WERI-Rb-1 (cell line): ENCODE measurements around the gene KIAA0232.
"Not testable (repeated sequence)": the region's sequence is repeated elsewhere in the genome, so short reads cannot be mapped to it uniquely, and the experiment has no call there.

Experiments used
- DNase-seq: peaks from one replicate; pipeline ENCODE4 v3.0.0-alpha.2; 2020
- H3K27ac ChIP-seq: fragments of 250-450 bp; sonication (Bioruptor Pico); 2 replicates; pipeline ENCODE4 v1.5.1; 2020; ENCODE audit warnings: mild to moderate bottlenecking, moderate library complexity
- H3K27me3 ChIP-seq: fragments of 250-450 bp; sonication (Bioruptor Pico); 2 replicates; pipeline ENCODE4 v1.5.1; 2021; ENCODE audit warnings: mild to moderate bottlenecking, low read depth, moderate library complexity; ENCODE audit not compliant: insufficient read depth, severe bottlenecking
- H3K36me3 ChIP-seq: fragments of 250-450 bp; sonication (Bioruptor Pico); 2 replicates; pipeline ENCODE4 v1.5.1; 2020; ENCODE audit warnings: mild to moderate bottlenecking, moderate library complexity
- H3K4me3 ChIP-seq: 2 replicates; pipeline ENCODE4 v1.5.1; 2011; ENCODE audit warnings: low read depth, mild to moderate bottlenecking, control low read depth, low read length
- H3K9me3 ChIP-seq: fragments of 250-450 bp; sonication (Bioruptor Pico); 2 replicates; pipeline ENCODE4 v1.5.1; 2021; ENCODE audit warnings: mild to moderate bottlenecking, moderate library complexity; ENCODE audit not compliant: severe bottlenecking
- TF ChIP-seq, protein P1 (sequence below): IDR thresholded peaks from 2 replicates; pipeline ENCODE4 v1.5.1; 2011; ENCODE audit warnings: low read depth, mild to moderate bottlenecking, control low read depth, inconsistent platforms, low read length

The KIAA0232 gene

DNA sequence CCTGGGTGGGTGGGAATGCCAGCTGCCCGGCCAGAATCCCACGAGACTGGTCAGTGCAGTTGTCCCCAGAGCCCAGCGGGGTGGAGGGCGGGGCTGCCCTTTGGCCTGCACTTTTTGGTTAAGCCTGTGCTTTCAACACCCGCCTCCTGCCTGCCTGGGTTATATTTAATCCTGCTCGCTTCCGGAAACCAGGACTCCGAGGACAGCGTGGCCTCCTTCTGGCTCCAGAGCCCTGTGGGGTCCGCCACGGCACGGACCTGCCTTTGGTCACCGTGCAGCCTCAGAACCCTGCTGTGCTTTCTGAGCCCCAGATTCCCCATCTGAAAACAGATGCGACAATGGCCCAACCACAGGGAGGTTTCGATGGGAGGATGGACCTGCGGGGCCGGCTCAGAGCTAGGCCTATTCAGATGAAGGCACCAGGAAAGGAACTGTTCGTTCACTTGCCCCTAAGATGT, 29.4 kb upstream of the KIAA0232 start:
- Histone ChIP-seq H3K36me3 (no peaks in the 10 kb centered on the region), H3K27ac (no peak overlapping the region), H3K4me3 (no peak overlapping the region), H3K9me3 (no peaks in the 10 kb centered on the region), H3K27me3 (no peaks in the 10 kb centered on the region)
- no peak for DNase-seq
- TF ChIP-seq, protein P1, sequence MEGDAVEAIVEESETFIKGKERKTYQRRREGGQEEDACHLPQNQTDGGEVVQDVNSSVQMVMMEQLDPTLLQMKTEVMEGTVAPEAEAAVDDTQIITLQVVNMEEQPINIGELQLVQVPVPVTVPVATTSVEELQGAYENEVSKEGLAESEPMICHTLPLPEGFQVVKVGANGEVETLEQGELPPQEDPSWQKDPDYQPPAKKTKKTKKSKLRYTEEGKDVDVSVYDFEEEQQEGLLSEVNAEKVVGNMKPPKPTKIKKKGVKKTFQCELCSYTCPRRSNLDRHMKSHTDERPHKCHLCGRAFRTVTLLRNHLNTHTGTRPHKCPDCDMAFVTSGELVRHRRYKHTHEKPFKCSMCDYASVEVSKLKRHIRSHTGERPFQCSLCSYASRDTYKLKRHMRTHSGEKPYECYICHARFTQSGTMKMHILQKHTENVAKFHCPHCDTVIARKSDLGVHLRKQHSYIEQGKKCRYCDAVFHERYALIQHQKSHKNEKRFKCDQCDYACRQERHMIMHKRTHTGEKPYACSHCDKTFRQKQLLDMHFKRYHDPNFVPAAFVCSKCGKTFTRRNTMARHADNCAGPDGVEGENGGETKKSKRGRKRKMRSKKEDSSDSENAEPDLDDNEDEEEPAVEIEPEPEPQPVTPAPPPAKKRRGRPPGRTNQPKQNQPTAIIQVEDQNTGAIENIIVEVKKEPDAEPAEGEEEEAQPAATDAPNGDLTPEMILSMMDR = no peak

DNA sequence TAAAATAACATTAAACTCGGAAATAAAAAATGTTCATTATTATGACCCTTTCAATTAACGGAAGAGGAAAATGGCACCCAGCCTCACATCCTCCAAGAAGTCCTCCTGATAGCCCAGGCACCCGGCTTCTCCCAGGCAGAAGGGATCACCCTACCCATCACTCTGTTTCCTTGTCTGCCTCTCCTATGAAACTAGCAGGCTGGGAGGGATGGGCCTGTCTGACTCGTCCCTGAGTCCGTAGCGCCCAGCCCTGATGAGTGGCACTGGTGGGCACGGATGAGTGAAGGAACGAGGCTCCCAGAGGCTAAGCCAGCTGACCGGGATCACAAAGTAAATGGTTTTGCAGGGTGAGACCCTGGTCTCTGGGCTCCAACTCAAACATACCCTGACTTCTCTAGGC, 28.6 kb upstream of the KIAA0232 start:
- Histone ChIP-seq H3K27me3 (no peaks in the 10 kb centered on the region), H3K4me3 (no peak overlapping the region), H3K27ac (no peak overlapping the region), H3K9me3 (no peaks in the 10 kb centered on the region), H3K36me3 (no peaks in the 10 kb centered on the region)
- TF ChIP-seq, protein P1 = no peak
- no peak for DNase-seq

DNA sequence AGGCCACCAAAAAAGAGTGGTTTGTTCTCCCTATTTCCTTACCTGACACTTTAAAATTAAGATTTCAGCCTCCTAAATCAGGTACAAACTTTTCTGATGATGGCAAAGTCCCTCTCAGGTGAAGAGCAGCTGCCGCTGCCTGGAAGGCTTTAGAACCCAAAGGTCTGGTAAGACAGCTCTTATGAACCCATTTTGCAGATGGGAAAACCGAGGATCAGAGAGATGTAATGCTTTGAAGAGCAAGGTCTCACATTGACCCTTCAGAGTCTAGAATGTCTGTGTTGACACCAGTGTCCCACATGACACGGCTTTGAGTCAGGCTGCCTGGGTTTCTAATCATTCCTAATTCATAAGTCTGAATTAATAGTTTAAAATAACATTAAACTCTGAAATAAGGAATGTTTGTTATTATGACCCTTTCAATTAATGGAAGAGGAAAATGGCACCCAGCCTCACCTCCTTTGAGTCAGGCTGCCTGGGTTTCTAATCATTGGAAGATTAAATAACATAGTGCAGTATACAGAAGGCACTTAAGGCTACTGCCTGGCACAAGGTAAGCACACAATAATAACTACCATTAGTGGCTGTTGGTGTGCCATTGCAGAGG, 27.9 kb upstream of the KIAA0232 start:
- TF ChIP-seq, protein P1 = no peak
- Histone ChIP-seq H3K9me3 (no peaks in the 10 kb centered on the region), H3K27ac (no peak overlapping the region), H3K4me3 (no peak overlapping the region), H3K36me3 (no peaks in the 10 kb centered on the region), H3K27me3 (no peaks in the 10 kb centered on the region)
- no peak for DNase-seq

DNA sequence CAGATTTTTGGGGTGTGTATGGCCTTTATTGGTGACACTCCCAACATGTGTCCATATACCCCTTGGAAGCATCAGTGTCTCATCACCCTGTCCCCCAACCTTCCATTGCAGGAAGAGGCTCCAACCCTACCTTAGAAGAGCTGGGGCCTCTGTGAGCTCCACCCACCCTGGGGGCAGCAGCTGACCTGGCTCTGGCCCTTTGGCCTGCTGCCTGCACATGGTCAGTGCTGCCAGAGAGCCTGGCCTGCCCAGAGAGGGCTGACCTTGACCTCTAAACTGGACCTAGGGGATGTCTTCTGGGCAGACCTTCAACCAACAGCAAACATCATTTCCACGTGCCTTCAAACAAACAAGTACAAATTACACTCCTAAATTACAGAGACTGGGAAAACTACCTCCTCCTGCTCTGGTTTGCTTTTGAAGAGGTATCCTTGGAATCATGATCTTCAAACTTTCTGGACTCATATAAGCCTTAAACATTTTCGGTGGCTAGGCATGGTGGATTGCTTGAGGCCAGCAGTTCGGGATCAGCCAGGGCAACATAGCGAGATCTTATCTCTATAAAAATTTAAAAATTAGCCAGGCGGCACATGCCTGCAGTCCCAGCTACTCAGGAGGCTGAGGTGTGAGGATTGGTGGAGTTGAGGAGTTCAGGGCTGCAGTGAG, 27.3 kb upstream of the KIAA0232 start:
- Histone ChIP-seq H3K9me3 (no peaks in the 10 kb centered on the region), H3K36me3 (no peaks in the 10 kb centered on the region), H3K27me3 (no peaks in the 10 kb centered on the region), H3K4me3 (no peak overlapping the region), H3K27ac (no peak overlapping the region)
- TF ChIP-seq, protein P1 = no peak
- no peak for DNase-seq

DNA sequence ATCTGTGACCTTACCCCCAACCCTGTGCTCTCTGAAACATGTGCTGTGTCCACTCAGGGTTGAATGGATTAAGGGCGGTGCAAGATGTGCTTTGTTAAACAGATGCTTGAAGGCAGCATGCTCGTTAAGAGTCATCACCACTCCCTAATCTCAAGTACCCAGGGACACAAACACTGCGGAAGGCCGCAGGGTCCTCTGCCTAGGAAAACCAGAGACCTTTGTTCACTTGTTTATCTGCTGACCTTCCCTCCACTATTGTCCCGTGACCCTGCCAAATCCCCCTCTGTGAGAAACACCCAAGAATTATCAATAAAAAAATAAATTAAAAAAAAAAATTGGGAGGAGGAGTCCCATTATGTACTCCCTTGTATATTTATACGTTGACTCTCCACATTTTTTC, 26.2 kb upstream of the KIAA0232 start:
- H3K27me3 ChIP-seq, H3K27ac ChIP-seq, H3K36me3 ChIP-seq, DNase-seq, H3K4me3 ChIP-seq, H3K9me3 ChIP-seq: not testable (repeated sequence)

DNA sequence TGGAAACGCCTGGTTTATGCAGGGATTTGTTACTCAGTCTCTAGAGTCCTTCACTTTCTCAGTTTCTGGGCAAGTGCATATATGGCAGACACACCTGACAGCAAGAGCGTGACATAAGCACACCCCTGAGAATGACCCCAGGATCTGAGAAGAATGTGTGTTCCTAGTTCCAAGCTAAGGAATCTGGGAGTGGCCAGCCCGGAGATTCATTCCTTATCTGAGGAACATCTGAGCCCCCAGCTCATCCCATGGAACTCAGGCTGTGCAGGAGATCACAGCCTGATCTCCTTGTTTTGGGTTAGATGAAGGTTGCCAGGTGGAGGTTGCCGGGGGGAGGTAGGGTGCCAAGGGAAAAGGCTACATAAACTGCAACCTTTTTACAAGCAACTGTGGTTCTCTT, 23.8 kb upstream of the KIAA0232 start:
- Histone ChIP-seq H3K4me3 (no peak overlapping the region), H3K27me3 (no peaks in the 10 kb centered on the region), H3K27ac (no peak overlapping the region), H3K36me3 (no peaks in the 10 kb centered on the region), H3K9me3 (no peaks in the 10 kb centered on the region)
- TF ChIP-seq, protein P1 = no peak
- no peak for DNase-seq
